Stomach (tissue), 4 donors: ENCODE measurements around the gene RNU6-9.

Experiments
- EP300 ChIP-seq: sonication (generic); formaldehyde crosslinking; IDR thresholded peaks from one replicate; pipeline ENCODE4 v1.6.1; 2017; ENCODE audit warnings: antibody characterized with exemption
- POLR2A ChIP-seq, 4 donors: fragments of 450-650 bp; IDR thresholded peaks; one replicate each; pipeline ENCODE4 v1.6.1; 2016; ENCODE audit warnings: antibody characterized with exemption in 4 of 4, control low read depth in 2 of 4, mild to moderate bottlenecking in 1 of 4, moderate library complexity in 1 of 4
- TF ChIP-seq, protein P1 (sequence below), 7 experiments: fragments of 450-650 bp in 4 of 7; fragments of 200-600 bp in 3 of 7; sonication (generic) in 3 of 7; IDR thresholded peaks; one replicate each; pipeline ENCODE4 v1.5.1; 2016 to 2019; ENCODE audit warnings: antibody characterized with exemption in 7 of 7, control low read depth in 2 of 7, mild to moderate bottlenecking in 1 of 7

- TF ChIP-seq, protein P1, sequence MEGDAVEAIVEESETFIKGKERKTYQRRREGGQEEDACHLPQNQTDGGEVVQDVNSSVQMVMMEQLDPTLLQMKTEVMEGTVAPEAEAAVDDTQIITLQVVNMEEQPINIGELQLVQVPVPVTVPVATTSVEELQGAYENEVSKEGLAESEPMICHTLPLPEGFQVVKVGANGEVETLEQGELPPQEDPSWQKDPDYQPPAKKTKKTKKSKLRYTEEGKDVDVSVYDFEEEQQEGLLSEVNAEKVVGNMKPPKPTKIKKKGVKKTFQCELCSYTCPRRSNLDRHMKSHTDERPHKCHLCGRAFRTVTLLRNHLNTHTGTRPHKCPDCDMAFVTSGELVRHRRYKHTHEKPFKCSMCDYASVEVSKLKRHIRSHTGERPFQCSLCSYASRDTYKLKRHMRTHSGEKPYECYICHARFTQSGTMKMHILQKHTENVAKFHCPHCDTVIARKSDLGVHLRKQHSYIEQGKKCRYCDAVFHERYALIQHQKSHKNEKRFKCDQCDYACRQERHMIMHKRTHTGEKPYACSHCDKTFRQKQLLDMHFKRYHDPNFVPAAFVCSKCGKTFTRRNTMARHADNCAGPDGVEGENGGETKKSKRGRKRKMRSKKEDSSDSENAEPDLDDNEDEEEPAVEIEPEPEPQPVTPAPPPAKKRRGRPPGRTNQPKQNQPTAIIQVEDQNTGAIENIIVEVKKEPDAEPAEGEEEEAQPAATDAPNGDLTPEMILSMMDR (IDR thresholded peaks at IDR 0.05): no peak
- TF ChIP-seq POLR2A (IDR thresholded peaks at IDR 0.05) (no peak), EP300 (no peak)
These were observed 38.7 kb upstream of the RNU6-9 start for GRCh38 chr19:854549-854948.
